Stimulated activated naive CD8-positive, alpha-beta T cell treated with anti-CD3 and anti-CD28 coated beads, Interleukin-15, Interleukin-2, amounts not matched to agents 100 ng/mL and 50 ng/mL, for 24 hours (primary cell): ENCODE measurements around the gene SYT6.

Experiments used
- H3K27ac Mint-ChIP-seq: one replicate; pipeline ENCODE4 v1.8.0; 2021; ENCODE audit warnings: mild to moderate bottlenecking, mixed read lengths
- H3K27me3 Mint-ChIP-seq: one replicate; pipeline ENCODE4 v1.8.0; 2021; ENCODE audit warnings: mixed read lengths
- H3K36me3 Mint-ChIP-seq: one replicate; pipeline ENCODE4 v1.8.0; 2021; ENCODE audit warnings: low read depth, mixed read lengths
- H3K4me1 Mint-ChIP-seq: one replicate; pipeline ENCODE4 v1.8.0; 2021; ENCODE audit warnings: low read depth, mixed read lengths
- H3K4me3 Mint-ChIP-seq: one replicate; pipeline ENCODE4 v1.8.0; 2021; ENCODE audit warnings: mild to moderate bottlenecking, mixed read lengths
- H3K9me3 Mint-ChIP-seq: one replicate; pipeline ENCODE4 v1.8.0; 2021; ENCODE audit warnings: mixed read lengths

Gene SYT6

GRCh38 chr1:114097109-114097508, 56.6 kb downstream of the SYT6 start:
- Mint-ChIP-seq H3K4me1 (no peaks in the 10 kb centered on the region), H3K36me3 (no peaks in the 10 kb centered on the region), H3K4me3 (no peak overlapping the region), H3K27me3 (peaks cover 7% of the 10 kb centered on the region), H3K27ac (no peak overlapping the region), H3K9me3 (no peaks in the 10 kb centered on the region)

DNA sequence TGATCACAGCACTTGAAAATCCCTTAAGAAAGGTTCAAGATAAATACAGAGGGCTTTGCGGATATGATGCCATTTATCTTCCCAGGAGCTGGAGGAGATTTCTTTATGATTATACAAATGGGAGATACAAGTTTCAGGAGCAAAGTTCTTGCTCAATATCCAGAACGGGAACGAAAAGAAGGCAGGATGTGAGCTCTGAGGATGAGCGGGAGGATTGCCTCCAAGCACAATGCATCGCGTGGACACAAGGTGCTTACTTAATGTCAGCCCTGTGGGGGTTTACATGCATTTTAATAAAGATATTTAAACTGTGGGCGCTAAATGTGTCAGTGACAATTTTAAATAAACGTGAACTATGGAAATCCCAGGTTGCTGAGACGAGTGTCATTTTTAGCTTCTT, 59.0 kb downstream of the SYT6 start:
- Mint-ChIP-seq H3K4me1 (no peaks in the 10 kb centered on the region), H3K4me3 (no peak overlapping the region), H3K27me3 (peaks cover 5% of the 10 kb centered on the region), H3K27ac (no peak overlapping the region), H3K9me3 (no peaks in the 10 kb centered on the region), H3K36me3 (no peaks in the 10 kb centered on the region)

DNA sequence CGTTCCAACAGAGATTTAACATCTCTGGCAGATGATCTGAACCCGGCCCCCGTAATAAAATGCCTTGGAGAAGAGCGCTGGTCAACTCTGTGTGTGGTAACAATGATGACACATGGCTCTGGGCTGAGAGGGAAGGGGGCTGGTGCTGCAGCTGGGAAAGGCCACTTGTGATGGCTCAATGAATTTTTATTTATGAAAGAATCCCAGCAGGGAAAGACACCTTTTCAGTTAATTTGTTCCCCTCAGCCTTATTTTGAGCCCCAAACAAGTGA, 59.4 kb downstream of the SYT6 start:
- H3K9me3 Mint-ChIP-seq: no peaks in the 10 kb centered on the region
- no peaks in the 10 kb centered on the region for H3K36me3 Mint-ChIP-seq
- H3K27ac Mint-ChIP-seq: no peak overlapping the region
- no peak overlapping the region for H3K4me3 Mint-ChIP-seq
- peaks cover 5% of the 10 kb centered on the region for H3K27me3 Mint-ChIP-seq
- peaks cover under 1% of the 10 kb centered on the region for H3K4me1 Mint-ChIP-seq

- Mint-ChIP-seq H3K36me3 (no peaks in the 10 kb centered on the region), H3K27me3 (peaks cover 5% of the 10 kb centered on the region), H3K27ac (no peak overlapping the region), H3K9me3 (no peaks in the 10 kb centered on the region), H3K4me1 (peaks cover 4% of the 10 kb centered on the region), H3K4me3 (no peak overlapping the region)
Measured at GRCh38 chr1:114093624-114094362, 59.9 kb downstream of the SYT6 start.

- no peak overlapping the region for H3K27ac Mint-ChIP-seq
- H3K9me3 Mint-ChIP-seq: no peaks in the 10 kb centered on the region
- peaks cover 5% of the 10 kb centered on the region for H3K27me3 Mint-ChIP-seq
- peaks cover 4% of the 10 kb centered on the region for H3K4me1 Mint-ChIP-seq
- no peaks in the 10 kb centered on the region for H3K36me3 Mint-ChIP-seq
- no peak overlapping the region for H3K4me3 Mint-ChIP-seq
Measured at GRCh38 chr1:114092186-114093062, 61.2 kb downstream of the SYT6 start.

DNA sequence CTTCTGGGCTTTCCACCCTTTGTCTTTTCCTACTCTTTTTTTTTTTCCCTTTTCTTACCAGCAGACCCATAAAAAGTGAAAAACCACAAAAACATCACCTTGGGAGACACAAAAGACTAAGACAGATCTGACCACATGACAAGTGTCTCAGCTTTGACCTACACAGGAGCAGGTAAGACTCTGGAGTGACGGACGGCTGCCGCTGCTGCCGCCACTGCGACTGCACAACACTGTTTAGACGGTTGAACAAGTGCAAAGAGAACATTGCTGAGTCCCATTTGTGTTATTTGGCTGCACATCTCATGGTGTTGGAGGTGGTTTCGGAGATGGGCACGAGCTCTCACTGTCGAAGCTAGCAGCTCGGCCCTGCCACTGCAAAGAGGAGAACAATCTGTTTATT, 62.0 kb downstream of the SYT6 start:
- no peak overlapping the region for H3K27ac Mint-ChIP-seq
- H3K9me3 Mint-ChIP-seq: no peaks in the 10 kb centered on the region
- H3K4me3 Mint-ChIP-seq: no peak overlapping the region
- H3K36me3 Mint-ChIP-seq: no peaks in the 10 kb centered on the region
- peaks cover 4% of the 10 kb centered on the region for H3K4me1 Mint-ChIP-seq
- peaks cover 5% of the 10 kb centered on the region for H3K27me3 Mint-ChIP-seq

DNA sequence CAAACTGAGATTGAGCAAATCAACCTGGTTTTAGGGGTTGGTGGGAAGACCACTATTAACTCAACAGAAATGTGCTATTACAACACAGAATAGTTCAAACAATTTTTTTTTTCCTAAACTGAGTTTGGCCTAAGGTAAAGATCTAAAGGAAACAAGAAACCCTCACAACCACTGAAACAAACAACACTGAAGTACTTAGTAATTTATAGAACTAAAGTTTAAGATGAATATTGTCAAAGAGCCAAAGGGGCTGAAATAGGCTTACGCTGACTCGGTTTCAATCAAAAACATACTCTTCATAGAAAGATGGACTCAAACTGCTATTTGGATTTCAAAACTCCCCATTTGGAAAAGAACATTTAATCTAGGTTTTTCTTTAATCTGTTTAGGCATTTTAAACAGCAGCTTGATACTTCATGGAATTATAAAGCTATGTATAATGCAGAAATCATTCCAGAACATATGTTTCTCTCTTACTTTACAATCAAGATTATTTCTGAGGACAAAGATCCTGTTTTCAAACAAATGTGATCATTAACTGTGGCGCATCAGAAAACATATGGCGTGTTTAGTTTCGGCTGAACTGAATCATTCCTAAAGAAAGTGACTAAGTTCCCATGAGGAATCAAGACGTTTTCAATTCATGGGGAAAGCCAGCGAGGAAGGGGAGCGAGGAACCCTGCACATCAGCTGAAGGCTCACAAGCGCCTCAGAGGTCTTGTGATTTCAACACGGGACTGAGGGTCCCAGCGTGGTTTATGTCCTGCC, 62.7 kb downstream of the SYT6 start:
- Mint-ChIP-seq H3K9me3 (no peaks in the 10 kb centered on the region), H3K4me3 (no peak overlapping the region), H3K27ac (no peak overlapping the region), H3K27me3 (peaks cover 5% of the 10 kb centered on the region), H3K4me1 (peaks cover 4% of the 10 kb centered on the region), H3K36me3 (no peaks in the 10 kb centered on the region)

DNA sequence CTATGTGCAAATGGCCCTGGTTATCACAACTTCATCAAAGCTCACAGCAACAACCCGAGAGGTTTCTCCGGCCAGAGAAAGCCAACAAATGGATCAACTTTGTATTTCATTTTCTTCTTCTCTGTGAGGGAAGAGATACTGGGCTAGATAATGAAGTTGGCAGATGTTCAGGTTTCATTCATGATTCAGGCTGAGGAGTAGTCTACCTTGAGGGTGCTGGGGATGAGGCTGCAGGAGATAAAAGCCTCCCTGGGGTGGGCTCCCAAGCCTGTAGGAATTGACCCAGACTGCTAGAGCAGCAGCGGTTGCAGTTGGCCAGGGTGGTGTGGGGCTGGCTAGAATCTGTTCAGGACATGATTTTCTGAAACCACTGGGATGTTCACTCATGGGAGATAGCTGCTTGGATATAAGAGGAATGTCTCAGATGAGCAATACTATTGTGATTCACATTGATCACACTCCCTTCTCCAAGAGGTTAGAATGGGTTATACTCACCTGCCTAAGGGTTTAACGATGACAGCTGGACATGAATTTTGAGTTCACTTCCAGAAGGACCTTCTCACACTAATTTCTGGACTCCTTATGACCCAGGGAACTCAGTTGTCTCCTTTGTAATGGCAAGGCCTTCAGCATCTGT, 64.0 kb downstream of the SYT6 start:
- peaks cover 5% of the 10 kb centered on the region for H3K27me3 Mint-ChIP-seq
- H3K9me3 Mint-ChIP-seq: no peaks in the 10 kb centered on the region
- no peak overlapping the region for H3K4me3 Mint-ChIP-seq
- no peak overlapping the region for H3K27ac Mint-ChIP-seq
- no peaks in the 10 kb centered on the region for H3K36me3 Mint-ChIP-seq
- peaks cover 4% of the 10 kb centered on the region for H3K4me1 Mint-ChIP-seq

DNA sequence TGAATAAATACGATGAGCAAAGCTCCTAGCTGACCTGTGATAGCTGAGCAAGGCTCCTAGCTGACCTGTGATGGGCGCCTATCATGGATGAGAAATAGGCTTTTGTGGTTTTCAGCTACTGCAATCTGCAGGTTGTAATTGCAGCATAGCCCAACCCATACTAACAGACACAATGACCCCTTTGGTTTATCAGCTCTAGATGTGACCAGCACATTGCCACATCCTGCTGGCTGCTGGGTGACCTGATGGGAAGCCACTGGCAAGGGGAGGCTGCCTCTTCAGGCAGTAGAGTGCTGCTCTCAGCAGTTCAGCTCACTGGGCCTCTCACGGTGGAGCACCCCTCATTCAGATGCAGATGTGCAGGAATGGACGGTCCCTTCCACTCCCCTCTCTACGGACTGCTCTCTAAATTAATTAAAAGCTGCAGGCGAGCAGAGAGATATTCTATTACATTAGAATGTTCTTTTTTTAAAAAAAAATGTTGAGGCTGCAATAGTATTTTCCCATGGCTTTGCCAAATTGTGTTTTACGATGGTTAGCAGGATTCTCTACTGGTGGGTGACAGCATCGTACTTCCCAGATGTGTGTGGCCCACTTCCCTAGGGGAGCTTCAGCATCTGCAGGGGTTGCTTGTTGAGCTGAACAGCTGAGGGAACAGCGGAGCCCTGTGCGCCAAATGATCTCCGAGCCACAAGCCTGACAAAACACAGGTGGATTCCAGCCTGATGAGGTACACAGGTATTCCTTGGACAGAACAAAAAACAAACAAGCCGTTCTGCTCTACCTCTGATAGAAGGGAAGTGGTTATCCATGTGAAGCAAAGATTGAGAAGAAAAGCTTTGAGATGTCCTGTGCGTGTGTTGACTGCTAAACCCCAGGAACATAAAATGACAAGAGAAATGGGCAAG, 65.0 kb downstream of the SYT6 start:
- H3K27ac Mint-ChIP-seq: no peak overlapping the region

DNA sequence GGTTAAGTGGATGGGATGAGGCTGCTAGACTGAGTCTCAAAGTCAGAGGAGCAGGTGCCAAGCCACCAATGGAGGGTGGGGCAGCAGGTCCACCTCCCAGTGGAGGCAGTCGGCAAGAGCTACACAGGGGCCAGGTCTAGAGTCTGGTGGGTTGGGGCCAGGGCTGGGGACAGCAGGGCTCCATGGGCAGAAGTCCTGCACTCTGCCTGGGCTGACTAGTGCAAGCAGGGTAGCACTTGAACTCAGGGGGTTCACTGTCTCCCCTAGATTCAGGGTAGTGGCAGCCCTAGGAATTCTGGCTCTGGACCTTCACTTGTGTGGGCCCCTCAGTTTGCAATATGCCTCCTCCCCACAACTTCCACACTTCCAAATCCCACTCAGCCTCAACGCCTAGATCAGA, 66.2 kb downstream of the SYT6 start:
- Mint-ChIP-seq H3K27me3 (peaks cover 5% of the 10 kb centered on the region), H3K36me3 (no peaks in the 10 kb centered on the region), H3K9me3 (no peaks in the 10 kb centered on the region), H3K27ac (no peak overlapping the region), H3K4me3 (no peak overlapping the region), H3K4me1 (peaks cover 4% of the 10 kb centered on the region)

More for the DNA sequence above, 65.0 kb downstream of the SYT6 start:
- no peaks in the 10 kb centered on the region for H3K9me3 Mint-ChIP-seq
- H3K27me3 Mint-ChIP-seq: peaks cover 5% of the 10 kb centered on the region
- H3K4me3 Mint-ChIP-seq: no peak overlapping the region
- H3K36me3 Mint-ChIP-seq: no peaks in the 10 kb centered on the region
- H3K4me1 Mint-ChIP-seq: peaks cover 4% of the 10 kb centered on the region

- Mint-ChIP-seq H3K36me3 (no peaks in the 10 kb centered on the region), H3K4me3 (no peak overlapping the region), H3K9me3 (no peaks in the 10 kb centered on the region), H3K27ac (no peak overlapping the region), H3K4me1 (peaks cover 4% of the 10 kb centered on the region), H3K27me3 (peaks cover 3% of the 10 kb centered on the region)
Measured at GRCh38 chr1:114086601-114087368, 66.9 kb downstream of the SYT6 start.

DNA sequence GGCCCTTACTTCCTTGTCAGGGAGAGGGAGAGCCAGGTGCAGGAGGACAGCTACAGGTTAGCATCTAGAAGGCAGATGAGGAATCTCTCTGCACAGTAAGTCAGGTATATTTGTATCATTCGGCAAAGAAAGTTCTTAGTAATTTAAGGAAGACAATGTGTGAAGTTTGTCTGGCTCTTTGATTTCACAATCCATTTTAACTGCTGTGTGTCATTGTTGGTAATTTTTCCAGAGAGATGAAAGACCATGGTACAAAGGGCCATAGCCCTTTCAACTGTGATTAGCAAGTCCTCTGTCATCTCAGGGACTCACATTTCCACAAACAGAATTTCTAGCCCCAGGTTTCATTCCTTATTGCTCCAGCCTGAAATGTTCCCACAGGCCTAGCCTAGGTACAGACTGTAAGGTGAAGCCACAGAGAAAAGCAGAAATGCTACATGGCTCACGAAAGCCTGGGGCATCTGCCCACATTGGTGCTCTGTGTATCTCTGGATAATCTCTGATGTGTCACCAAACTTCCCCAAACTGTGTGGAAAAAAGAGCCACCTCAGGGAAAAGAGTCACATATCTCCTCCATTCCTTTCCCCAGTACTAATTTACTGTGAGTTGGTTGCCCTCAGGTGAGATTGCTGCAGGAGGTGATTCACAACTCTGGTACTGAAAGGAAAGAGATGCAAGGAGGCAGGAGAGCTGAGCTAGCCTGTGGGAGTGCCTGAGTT, 70.6 kb downstream of the SYT6 start:
- no peaks in the 10 kb centered on the region for H3K9me3 Mint-ChIP-seq
- no peaks in the 10 kb centered on the region for H3K4me1 Mint-ChIP-seq
- H3K36me3 Mint-ChIP-seq: no peaks in the 10 kb centered on the region
- no peak overlapping the region for H3K27ac Mint-ChIP-seq
- no peak overlapping the region for H3K4me3 Mint-ChIP-seq
- H3K27me3 Mint-ChIP-seq: no peaks in the 10 kb centered on the region

GRCh38 chr1:114082304-114082630, 71.4 kb downstream of the SYT6 start:
- Mint-ChIP-seq H3K9me3 (no peaks in the 10 kb centered on the region), H3K27me3 (no peaks in the 10 kb centered on the region), H3K27ac (no peak overlapping the region), H3K4me1 (no peaks in the 10 kb centered on the region), H3K4me3 (no peak overlapping the region), H3K36me3 (no peaks in the 10 kb centered on the region)
